ENCODE measurements around the gene SPTBN5. TPM values are rescaled to one million over a fixed set of nuclear protein-coding genes. Genes with fewer than 3 reads are reported as not detected.

SPTBN5 gene
- total RNA-seq, 1 experiment from 2014 or later: 0.96 TPM

- ATAC-seq (no peak), DNase-seq (ENCODE audit: low read depth, low spot score) (no peak)
- H3K9ac ChIP-seq (ENCODE audit: low read length): no peak overlapping the region
- ChIA-PET POLR2A (interaction anchor here (1.2 kb wide), 1 partner anchor 28 kb away, joined by 3 read pairs; no protein-coding TSS in a partner anchor), CTCF (interaction anchor here (3.8 kb wide), 1 partner anchor 29 kb away, joined by 20 read pairs; the partner anchor contains the start of gene MAPKBP1), RAD21 (ENCODE audit: low non-redundant PET in 1 of 2, low total read pairs in 2 of 2, uncharacterized antibody in 2 of 2, unreplicated experiment in 2 of 2) (no interaction called here)
- H3K36me3 ChIP-seq (ENCODE audit: control insufficient read depth in 1 of 2, insufficient read depth in 2 of 2, low read length in 2 of 2): 0 out of 4 replicates have a peak, but pooled peaks cover 0 to 8% of the 10 kb centered on the region in 2 experiments
- H3K4me3 ChIP-seq (replicated peaks in 1 of 2; ENCODE audit: low read depth in 1 of 2, low read length in 2 of 2): no peak overlapping the region
- peaks cover 14 to 37% of the 10 kb centered on the region in 2 experiments; a peak in 3 of 4 replicates for H3K4me1 ChIP-seq (ENCODE audit: control insufficient read depth in 1 of 2, insufficient read depth in 2 of 2, low read length in 2 of 2)
- H3K27ac ChIP-seq (ENCODE audit: low read depth, low read length): no peak overlapping the region
- H3K9me2 ChIP-seq (ENCODE audit: insufficient read depth): no peaks in the 10 kb centered on the region
- no peaks in the 10 kb centered on the region for H3K27me3 ChIP-seq (ENCODE audit: insufficient read depth, low read length)
- no peaks in the 10 kb centered on the region for H4K20me1 ChIP-seq (ENCODE audit: insufficient read depth)
- TF ChIP-seq SIN3A (IDR thresholded peaks at IDR 0.05; ENCODE audit: low read depth) (no peak), RAD21 (IDR thresholded peaks at IDR 0.05; ENCODE audit: low read depth) (no peak), CBX3 (IDR thresholded peaks at IDR 0.05; ENCODE audit: low read depth) (no peak), ZBTB33 (IDR thresholded peaks at IDR 0.05; ENCODE audit: extremely low read depth, insufficient replicate concordance, low read length) (no peak), TCF7L2 (IDR thresholded peaks at IDR 0.05; ENCODE audit: borderline replicate concordance, extremely low read depth, insufficient read depth, insufficient read length) (no peak), EZH2 (IDR thresholded peaks at IDR 0.05) (no peak), JUND (IDR thresholded peaks at IDR 0.05) (no peak), SRF (IDR thresholded peaks at IDR 0.05; ENCODE audit: low read depth) (no peak), FOSL1 (IDR thresholded peaks at IDR 0.05; ENCODE audit: low read depth) (no peak), SP1 (IDR thresholded peaks at IDR 0.05; ENCODE audit: low read depth) (no peak), POLR2AphosphoS5 (IDR thresholded peaks at IDR 0.05; ENCODE audit: low read depth, low read length) (no peak), EGR1 (IDR thresholded peaks at IDR 0.05; ENCODE audit: low read depth) (no peak), CEBPB (IDR thresholded peaks at IDR 0.05; ENCODE audit: low read depth) (no peak), POLR2A (IDR thresholded peaks at IDR 0.05; ENCODE audit: borderline replicate concordance, extremely low read depth, insufficient read depth, insufficient read length) (no peak), ZFX (IDR thresholded peaks at IDR 0.05) (no peak), ELF1 (IDR thresholded peaks at IDR 0.05; ENCODE audit: borderline replicate concordance, low read depth) (no peak)
- TF ChIP-seq, protein P1, sequence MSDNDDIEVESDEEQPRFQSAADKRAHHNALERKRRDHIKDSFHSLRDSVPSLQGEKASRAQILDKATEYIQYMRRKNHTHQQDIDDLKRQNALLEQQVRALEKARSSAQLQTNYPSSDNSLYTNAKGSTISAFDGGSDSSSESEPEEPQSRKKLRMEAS (IDR thresholded peaks at IDR 0.05): no peak
- TF ChIP-seq, protein P2, sequence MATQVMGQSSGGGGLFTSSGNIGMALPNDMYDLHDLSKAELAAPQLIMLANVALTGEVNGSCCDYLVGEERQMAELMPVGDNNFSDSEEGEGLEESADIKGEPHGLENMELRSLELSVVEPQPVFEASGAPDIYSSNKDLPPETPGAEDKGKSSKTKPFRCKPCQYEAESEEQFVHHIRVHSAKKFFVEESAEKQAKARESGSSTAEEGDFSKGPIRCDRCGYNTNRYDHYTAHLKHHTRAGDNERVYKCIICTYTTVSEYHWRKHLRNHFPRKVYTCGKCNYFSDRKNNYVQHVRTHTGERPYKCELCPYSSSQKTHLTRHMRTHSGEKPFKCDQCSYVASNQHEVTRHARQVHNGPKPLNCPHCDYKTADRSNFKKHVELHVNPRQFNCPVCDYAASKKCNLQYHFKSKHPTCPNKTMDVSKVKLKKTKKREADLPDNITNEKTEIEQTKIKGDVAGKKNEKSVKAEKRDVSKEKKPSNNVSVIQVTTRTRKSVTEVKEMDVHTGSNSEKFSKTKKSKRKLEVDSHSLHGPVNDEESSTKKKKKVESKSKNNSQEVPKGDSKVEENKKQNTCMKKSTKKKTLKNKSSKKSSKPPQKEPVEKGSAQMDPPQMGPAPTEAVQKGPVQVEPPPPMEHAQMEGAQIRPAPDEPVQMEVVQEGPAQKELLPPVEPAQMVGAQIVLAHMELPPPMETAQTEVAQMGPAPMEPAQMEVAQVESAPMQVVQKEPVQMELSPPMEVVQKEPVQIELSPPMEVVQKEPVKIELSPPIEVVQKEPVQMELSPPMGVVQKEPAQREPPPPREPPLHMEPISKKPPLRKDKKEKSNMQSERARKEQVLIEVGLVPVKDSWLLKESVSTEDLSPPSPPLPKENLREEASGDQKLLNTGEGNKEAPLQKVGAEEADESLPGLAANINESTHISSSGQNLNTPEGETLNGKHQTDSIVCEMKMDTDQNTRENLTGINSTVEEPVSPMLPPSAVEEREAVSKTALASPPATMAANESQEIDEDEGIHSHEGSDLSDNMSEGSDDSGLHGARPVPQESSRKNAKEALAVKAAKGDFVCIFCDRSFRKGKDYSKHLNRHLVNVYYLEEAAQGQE (IDR thresholded peaks at IDR 0.05; ENCODE audit: low read depth): no peak
- no peak overlapping the region for H2AFZ ChIP-seq (ENCODE audit: low read depth, low read length, poor library complexity, severe bottlenecking)
- H3K4me2 ChIP-seq (ENCODE audit: low read length): no peak overlapping the region
- H3K79me2 ChIP-seq (ENCODE audit: insufficient read depth, low read length): no peaks in the 10 kb centered on the region
- intact Hi-C loops (cut with micrococcal nuclease): no loop called here
- H3K9me3 ChIP-seq (ENCODE audit: control insufficient read depth in 1 of 2, insufficient read depth in 1 of 2, low read depth in 1 of 2, low read length in 2 of 2): no peaks in the 10 kb centered on the region
- BruUV-seq (replicated peaks): no TSS peak
Observed at GRCh38 chr15:41801850-41802455, 91.9 kb downstream of the SPTBN5 start.

All from HCT116 (cell line).